ENCODE data around the gene NCOA1. TPM values are rescaled to one million over a fixed set of nuclear protein-coding genes. Genes with fewer than 3 reads are reported as not detected.

The NCOA1 gene
- polyA plus RNA-seq, 3 donors: 7.3 to 30.2 (median 10.2) TPM

DNA sequence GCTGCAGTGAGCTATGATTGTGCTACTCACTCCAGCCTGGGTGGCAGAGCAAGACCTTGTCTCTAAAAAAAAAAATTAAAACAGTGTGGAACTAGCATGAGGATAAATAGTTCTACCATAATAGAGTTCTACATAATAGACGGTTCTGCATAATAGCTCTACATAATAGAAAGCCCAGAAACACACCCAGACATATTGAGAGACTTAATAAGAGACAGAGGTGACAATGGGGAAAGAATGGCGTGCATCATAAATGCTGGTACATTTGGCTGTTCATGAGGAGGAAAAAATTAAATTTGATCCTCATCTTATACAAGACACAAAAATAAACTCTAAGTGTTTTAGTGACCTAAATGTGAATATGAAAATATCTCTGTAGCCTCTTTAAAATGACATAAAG is 243.7 kb downstream of the NCOA1 start:
- no peak overlapping the region for H3K4me2 ChIP-seq (replicated peaks; ENCODE audit: extremely low read depth, low read length, poor library complexity, severe bottlenecking)
- peaks cover 18 to 60% of the 10 kb centered on the region in 2 donors for H3K36me3 ChIP-seq (replicated peaks in 1 of 2; ENCODE audit: control insufficient read depth in 1 of 2, insufficient read depth in 2 of 2, low read length in 2 of 2)
- H3K9ac ChIP-seq (ENCODE audit: insufficient read depth, low read length, poor library complexity, severe bottlenecking): no peak overlapping the region
- H3K79me2 ChIP-seq (ENCODE audit: insufficient read depth, low read length): no peaks in the 10 kb centered on the region
- peaks cover 40 to 56% of the 10 kb centered on the region in 2 donors for H3K36me3 Mint-ChIP-seq
- no peaks in the 10 kb centered on the region for H3K27me3 Mint-ChIP-seq (ENCODE audit: low read depth in 3 of 3)
- no peak overlapping the region for H3K4me3 Mint-ChIP-seq
- no peak for DNase-seq
- TF ChIP-seq, protein P1, sequence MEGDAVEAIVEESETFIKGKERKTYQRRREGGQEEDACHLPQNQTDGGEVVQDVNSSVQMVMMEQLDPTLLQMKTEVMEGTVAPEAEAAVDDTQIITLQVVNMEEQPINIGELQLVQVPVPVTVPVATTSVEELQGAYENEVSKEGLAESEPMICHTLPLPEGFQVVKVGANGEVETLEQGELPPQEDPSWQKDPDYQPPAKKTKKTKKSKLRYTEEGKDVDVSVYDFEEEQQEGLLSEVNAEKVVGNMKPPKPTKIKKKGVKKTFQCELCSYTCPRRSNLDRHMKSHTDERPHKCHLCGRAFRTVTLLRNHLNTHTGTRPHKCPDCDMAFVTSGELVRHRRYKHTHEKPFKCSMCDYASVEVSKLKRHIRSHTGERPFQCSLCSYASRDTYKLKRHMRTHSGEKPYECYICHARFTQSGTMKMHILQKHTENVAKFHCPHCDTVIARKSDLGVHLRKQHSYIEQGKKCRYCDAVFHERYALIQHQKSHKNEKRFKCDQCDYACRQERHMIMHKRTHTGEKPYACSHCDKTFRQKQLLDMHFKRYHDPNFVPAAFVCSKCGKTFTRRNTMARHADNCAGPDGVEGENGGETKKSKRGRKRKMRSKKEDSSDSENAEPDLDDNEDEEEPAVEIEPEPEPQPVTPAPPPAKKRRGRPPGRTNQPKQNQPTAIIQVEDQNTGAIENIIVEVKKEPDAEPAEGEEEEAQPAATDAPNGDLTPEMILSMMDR (IDR thresholded peaks at IDR 0.05): no peak
- peaks cover 5% of the 10 kb centered on the region for H3K4me1 Mint-ChIP-seq
- H2AFZ ChIP-seq (ENCODE audit: insufficient read depth, low read depth, low read length, poor library complexity, severe bottlenecking): no peak overlapping the region
- H4K20me1 ChIP-seq (ENCODE audit: insufficient read depth, low read length): no peaks in the 10 kb centered on the region
- no peak overlapping the region for H3K4me3 ChIP-seq (replicated peaks in 1 of 3; ENCODE audit: low read depth in 2 of 3, low read length in 3 of 3)
- WGBS (ENCODE audit: insufficient coverage): no CpG with 5 or more reads among the region's 2 CpGs
- no peak overlapping the region for H3K27ac Mint-ChIP-seq
- intact Hi-C loops (cut with micrococcal nuclease): no loop called here
- no peak overlapping the region for H3K27ac ChIP-seq (ENCODE audit: low read depth in 1 of 2, low read length in 2 of 2)
- no peaks in the 10 kb centered on the region for H3K9me3 ChIP-seq (replicated peaks in 1 of 2; ENCODE audit: control insufficient read depth in 1 of 2, insufficient read depth in 1 of 2, low read length in 2 of 2)
- no peaks in the 10 kb centered on the region for H3K27me3 ChIP-seq (ENCODE audit: control insufficient read depth in 2 of 2, insufficient read depth in 2 of 2, low read length in 2 of 2)
- H3K4me1 ChIP-seq (ENCODE audit: control insufficient read depth in 1 of 2, insufficient read depth in 2 of 2, low read length in 2 of 2): no peaks in the 10 kb centered on the region
- H3K9me3 Mint-ChIP-seq: no peaks in the 10 kb centered on the region

DNA sequence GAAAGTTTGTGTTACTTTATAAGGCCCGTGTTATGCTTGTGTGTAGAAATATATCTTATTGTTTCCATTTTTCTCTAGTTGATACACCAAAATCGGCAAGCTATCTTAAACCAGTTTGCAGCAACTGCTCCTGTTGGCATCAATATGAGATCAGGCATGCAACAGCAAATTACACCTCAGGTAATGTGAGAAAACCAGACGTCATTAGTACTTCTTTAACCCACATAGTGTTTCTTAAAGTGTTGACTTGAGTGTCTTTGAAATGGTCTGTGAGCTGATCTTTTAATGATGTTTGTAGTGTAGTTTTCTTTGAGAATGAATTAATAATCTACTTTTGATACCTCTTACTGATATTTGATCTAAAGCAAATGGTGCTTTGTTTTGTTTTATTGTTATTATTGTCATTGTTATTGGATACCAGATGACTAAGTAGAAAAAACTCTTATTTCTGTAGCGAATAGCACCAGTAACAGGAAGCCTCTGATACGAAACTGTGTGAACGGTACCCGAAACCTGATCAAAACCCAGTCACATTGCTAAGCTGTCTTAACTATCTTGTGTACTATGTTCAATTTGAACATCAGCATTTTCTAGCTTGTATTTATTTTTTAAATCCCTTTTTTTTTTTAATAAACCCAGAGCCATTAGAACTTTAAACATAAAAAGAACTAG is 248.4 kb downstream of the NCOA1 start:
- no peaks in the 10 kb centered on the region for H3K4me1 ChIP-seq (ENCODE audit: control insufficient read depth in 1 of 2, insufficient read depth in 2 of 2, low read length in 2 of 2)
- no peak for DNase-seq
- no peak overlapping the region for H2AFZ ChIP-seq (ENCODE audit: insufficient read depth, low read depth, low read length, poor library complexity, severe bottlenecking)
- H3K36me3 Mint-ChIP-seq: peaks cover 50 to 53% of the 10 kb centered on the region in 2 donors
- H3K36me3 ChIP-seq (replicated peaks in 1 of 2; ENCODE audit: control insufficient read depth in 1 of 2, insufficient read depth in 2 of 2, low read length in 2 of 2): peaks cover 37 to 75% of the 10 kb centered on the region in 2 donors
- WGBS (ENCODE audit: insufficient coverage): no CpG with 5 or more reads among the region's 7 CpGs
- no peaks in the 10 kb centered on the region for H3K9me3 Mint-ChIP-seq
- peak overlapping the region in 1 of 7 donors; percentile 37 for H3K27ac Mint-ChIP-seq
- TF ChIP-seq, protein P1 (IDR thresholded peaks at IDR 0.05): no peak
- no peaks in the 10 kb centered on the region for H3K4me1 Mint-ChIP-seq
- peaks cover 8% of the 10 kb centered on the region for H4K20me1 ChIP-seq (ENCODE audit: insufficient read depth, low read length)
- no peak overlapping the region for H3K9ac ChIP-seq (ENCODE audit: insufficient read depth, low read length, poor library complexity, severe bottlenecking)
- H3K4me3 ChIP-seq (replicated peaks in 1 of 3; ENCODE audit: low read depth in 2 of 3, low read length in 3 of 3): no peak overlapping the region
- no peak overlapping the region for H3K27ac ChIP-seq (ENCODE audit: low read depth in 1 of 2, low read length in 2 of 2)
- H3K4me2 ChIP-seq (replicated peaks; ENCODE audit: extremely low read depth, low read length, poor library complexity, severe bottlenecking): no peak overlapping the region
- H3K4me3 Mint-ChIP-seq: no peak overlapping the region
- no peaks in the 10 kb centered on the region for H3K9me3 ChIP-seq (replicated peaks in 1 of 2; ENCODE audit: control insufficient read depth in 1 of 2, insufficient read depth in 1 of 2, low read length in 2 of 2)
- H3K27me3 ChIP-seq (ENCODE audit: control insufficient read depth in 2 of 2, insufficient read depth in 2 of 2, low read length in 2 of 2): no peaks in the 10 kb centered on the region
- H3K27me3 Mint-ChIP-seq (ENCODE audit: low read depth in 3 of 3): no peaks in the 10 kb centered on the region
- intact Hi-C loops (cut with micrococcal nuclease): no loop called here
- no peaks in the 10 kb centered on the region for H3K79me2 ChIP-seq (ENCODE audit: insufficient read depth, low read length)

Measured in CD14-positive monocyte (primary cell).